OCI-LY3 (cell line): ENCODE data around the gene CTSE.

ENCODE experiments used
- EZH2phosphoT487 ChIP-seq: fragments of 200-600 bp; shearing (Covaris generic); IDR thresholded peaks from 2 replicates; pipeline ENCODE4 v1.6.1; 2018; ENCODE audit warnings: antibody characterized with exemption, mixed run types, low read depth
- TF ChIP-seq, protein P1 (sequence below): fragments of 200-600, 300-600 bp; sonication (generic); IDR thresholded peaks from 2 replicates; pipeline ENCODE4 v1.5.1; 2014; ENCODE audit warnings: antibody characterized with exemption, low read length, low read depth

GRCh38 chr1:206066479-206067171 is 42.9 kb upstream of the CTSE start:
- TF ChIP-seq, protein P1, sequence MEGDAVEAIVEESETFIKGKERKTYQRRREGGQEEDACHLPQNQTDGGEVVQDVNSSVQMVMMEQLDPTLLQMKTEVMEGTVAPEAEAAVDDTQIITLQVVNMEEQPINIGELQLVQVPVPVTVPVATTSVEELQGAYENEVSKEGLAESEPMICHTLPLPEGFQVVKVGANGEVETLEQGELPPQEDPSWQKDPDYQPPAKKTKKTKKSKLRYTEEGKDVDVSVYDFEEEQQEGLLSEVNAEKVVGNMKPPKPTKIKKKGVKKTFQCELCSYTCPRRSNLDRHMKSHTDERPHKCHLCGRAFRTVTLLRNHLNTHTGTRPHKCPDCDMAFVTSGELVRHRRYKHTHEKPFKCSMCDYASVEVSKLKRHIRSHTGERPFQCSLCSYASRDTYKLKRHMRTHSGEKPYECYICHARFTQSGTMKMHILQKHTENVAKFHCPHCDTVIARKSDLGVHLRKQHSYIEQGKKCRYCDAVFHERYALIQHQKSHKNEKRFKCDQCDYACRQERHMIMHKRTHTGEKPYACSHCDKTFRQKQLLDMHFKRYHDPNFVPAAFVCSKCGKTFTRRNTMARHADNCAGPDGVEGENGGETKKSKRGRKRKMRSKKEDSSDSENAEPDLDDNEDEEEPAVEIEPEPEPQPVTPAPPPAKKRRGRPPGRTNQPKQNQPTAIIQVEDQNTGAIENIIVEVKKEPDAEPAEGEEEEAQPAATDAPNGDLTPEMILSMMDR: no peak
- TF ChIP-seq EZH2phosphoT487: no peak
